K562 (cell line): Measurements from ENCODE around the gene DIS3L2. TPM values are rescaled to one million over a fixed set of nuclear protein-coding genes. Genes with fewer than 3 reads are reported as not detected.

Experiments
- ATAC-seq: fragments of 200-7000 bp; cut with Tn5 transposase; 3 replicates; pipeline ENCODE4 v1.9.1; 2020; ENCODE audit warnings: moderate library complexity
- BruUV-seq: library from RNA; stranded (reverse); fragments of 400-500 nt; replicated peaks from 2 replicates; lab custom pipeline; 2021; lab: Mats Ljungman, UMichigan
- CTCF ChIA-PET: fragments of 300-600 bp; formaldehyde crosslinking; extraction: SDS; loops from one replicate; lab custom pipeline; 2021; ENCODE audit warnings: low intra/inter-chr PET ratio; lab: Yijun Ruan, JAX
- POLR2A ChIA-PET: fragments of 300-600, 350-650 bp; sonication (Branson Sonifier 250); formaldehyde crosslinking; extraction: SDS; loops from one replicate; lab custom pipeline; 2021; ENCODE audit warnings: antibody characterized with exemption, inconsistent platforms; lab: Yijun Ruan, JAX
- DNase-seq, 4 experiments: peaks; one replicate each; pipeline versions ENCODE4 v3.0.0 to v3.0.0-alpha.2; 2011 to 2018; ENCODE audit warnings: low spot score in 3 of 4, mixed read lengths in 3 of 4; ENCODE audit errors: extremely low read depth in 1 of 4
- FAIRE-seq: peaks from 2 replicates; lab custom pipeline; 2011; peaks lifted over from hg19 to GRCh38; lab: Jason Lieb, UNC
- H2AFZ ChIP-seq: 2 replicates; pipeline ENCODE4 v1.6.0; 2011; ENCODE audit warnings: low read depth, low read length, control low read depth, inconsistent platforms
- H3K27ac ChIP-seq: fragments of 200-600 bp; 3 replicates; pipeline ENCODE4 v1.8.0; 2011; ENCODE audit warnings: low read depth, mild to moderate bottlenecking, control low read depth, inconsistent platforms, low read length, moderate library complexity, mixed read lengths; ENCODE audit errors: extremely low read depth
- H3K27me3 ChIP-seq, 2 experiments: fragments of 300-600 bp in 1 of 2; 2 replicates in 1 of 2; 3 replicates in 1 of 2; pipeline versions ENCODE4 v1.6.0 to v1.8.0; 2011; ENCODE audit warnings: inconsistent platforms in 2 of 2, low read length in 2 of 2, mild to moderate bottlenecking in 1 of 2, mixed read lengths in 1 of 2, moderate library complexity in 1 of 2; ENCODE audit not compliant: control insufficient read depth in 2 of 2, insufficient read depth in 2 of 2
- H3K36me3 ChIP-seq: fragments of 300-600 bp; 3 replicates; pipeline ENCODE4 v1.8.0; 2011; ENCODE audit warnings: mild to moderate bottlenecking, low read length, inconsistent platforms; ENCODE audit not compliant: control insufficient read depth, insufficient read depth
- H3K4me1 ChIP-seq, 2 experiments: fragments of 200-600 bp in 1 of 2; replicated peaks in 1 of 2; 2 replicates in 1 of 2; 3 replicates in 1 of 2; pipeline versions ENCODE4 v1.5.1 to v1.8.0; 2011; ENCODE audit warnings: inconsistent platforms in 2 of 2, low read length in 2 of 2, mild to moderate bottlenecking in 1 of 2, mixed read lengths in 1 of 2, moderate library complexity in 1 of 2; ENCODE audit not compliant: control insufficient read depth in 2 of 2, insufficient read depth in 2 of 2
- H3K4me2 ChIP-seq: 2 replicates; pipeline ENCODE4 v1.6.1; 2011; ENCODE audit warnings: low read length, control low read depth, inconsistent platforms, mixed read lengths; ENCODE audit not compliant: insufficient read depth
- H3K4me3 ChIP-seq: fragments of 200-600 bp; sonication (generic), shearing (Covaris generic); 2 replicates; pipeline ENCODE4 v1.5.1; 2016; ENCODE audit warnings: control low read depth, inconsistent platforms
- H3K79me2 ChIP-seq: fragments of 200-600 bp; 3 replicates; pipeline ENCODE4 v1.8.0; 2011; ENCODE audit warnings: low read length, inconsistent platforms; ENCODE audit not compliant: control insufficient read depth, insufficient read depth
- H3K9ac ChIP-seq, 2 experiments: 2 replicates each; pipeline versions ENCODE4 v1.6.0 to v1.6.1; 2011; ENCODE audit warnings: low read depth in 2 of 2, low read length in 2 of 2, control low read depth in 1 of 2, inconsistent platforms in 1 of 2, mild to moderate bottlenecking in 1 of 2, mixed read lengths in 1 of 2; ENCODE audit not compliant: insufficient read depth in 1 of 2
- H3K9me1 ChIP-seq: one replicate; pipeline ENCODE4 v1.6.0; 2011; ENCODE audit warnings: inconsistent platforms, mild to moderate bottlenecking, low read length, moderate library complexity; ENCODE audit not compliant: control insufficient read depth, insufficient read depth
- H3K9me3 ChIP-seq: replicated peaks from 2 replicates; pipeline ENCODE4 v1.5.1; 2011; ENCODE audit warnings: low read depth, low read length, inconsistent platforms; ENCODE audit not compliant: control insufficient read depth, insufficient read depth
- H4K20me1 ChIP-seq: replicated peaks from 2 replicates; pipeline ENCODE4 v1.6.1; 2011; ENCODE audit warnings: low read length, inconsistent platforms, mixed read lengths; ENCODE audit not compliant: control insufficient read depth, insufficient read depth
- ATF1 ChIP-seq, 2 experiments: fragments of 450-650 bp in 1 of 2; IDR thresholded peaks; 2 replicates each; pipeline ENCODE4 v1.6.1; 2016; ENCODE audit warnings: missing compliant biosample characterization in 1 of 2, missing genetic modification characterization in 1 of 2
- FOXK2 ChIP-seq, 2 experiments: fragments of 450-650 bp; IDR thresholded peaks in 1 of 2; conservative IDR thresholded peaks in 1 of 2; 2 replicates each; pipeline ENCODE4 v1.6.1; 2016; ENCODE audit warnings: low read depth in 2 of 2, mild to moderate bottlenecking in 1 of 2
- MYBL2 ChIP-seq, 2 experiments: fragments of 450-650 bp in 1 of 2; sonication (generic) in 1 of 2; formaldehyde crosslinking in 1 of 2; IDR thresholded peaks; 2 replicates each; pipeline versions ENCODE4 v1.6.1 to v1.8.1; 2017 to 2022; ENCODE audit warnings: borderline replicate concordance in 1 of 2, inconsistent platforms in 1 of 2, low read depth in 1 of 2, mild to moderate bottlenecking in 1 of 2, missing genetic modification reagents in 1 of 2, moderate library complexity in 1 of 2
- NCOA4 ChIP-seq: fragments of 450-650 bp; IDR thresholded peaks from 2 replicates; pipeline ENCODE4 v1.6.1; 2018; ENCODE audit warnings: mild to moderate bottlenecking; ENCODE audit not compliant: partially characterized antibody
- POLR2G ChIP-seq: fragments of 200-400 bp; formaldehyde crosslinking; IDR thresholded peaks from 2 replicates; pipeline ENCODE4 v1.6.1; 2017; ENCODE audit warnings: low read depth, mild to moderate bottlenecking, antibody characterized with exemption, low read length, moderate library complexity
- POLR3G ChIP-seq: IDR thresholded peaks from 2 replicates; pipeline ENCODE4 v1.6.1; 2011; ENCODE audit not compliant: insufficient read length, insufficient replicate concordance; ENCODE audit errors: extremely low read depth
- RBFOX2 ChIP-seq: fragments of 200-400 bp; formaldehyde crosslinking; IDR thresholded peaks from 2 replicates; pipeline ENCODE4 v1.6.1; 2017; ENCODE audit warnings: low read depth, mild to moderate bottlenecking, low read length, moderate library complexity
- SIRT6 ChIP-seq: IDR thresholded peaks from one replicate; pipeline ENCODE4 v1.6.1; 2012; ENCODE audit warnings: low read depth, mild to moderate bottlenecking, control low read depth, inconsistent platforms, low read length, moderate library complexity
- U2AF1 ChIP-seq: fragments of 200-400 bp; formaldehyde crosslinking; optimal IDR thresholded peaks from 2 replicates; pipeline ENCODE3; 2017; ENCODE audit warnings: mild to moderate bottlenecking, low read depth, low read length, moderate library complexity
- ZFP36 ChIP-seq: fragments of 150-350 bp; IDR thresholded peaks from 2 replicates; pipeline ENCODE4 v1.6.1; 2018; ENCODE audit warnings: low read length, low read depth; ENCODE audit not compliant: partially characterized antibody
- ZNF134 ChIP-seq: fragments of 250-450 bp; sonication (Bioruptor Pico); conservative IDR thresholded peaks from 2 replicates; pipeline ENCODE4 v1.4.0; 2020
- ZNF140 ChIP-seq: fragments of 250-450 bp; sonication (Bioruptor Pico); IDR thresholded peaks from 2 replicates; pipeline ENCODE4 v1.8.0; 2021; ENCODE audit warnings: moderate library complexity, mild to moderate bottlenecking, inconsistent platforms
- ZNF589 ChIP-seq: fragments of 200-800 bp; sonication (Bioruptor generic); IDR thresholded peaks from 2 replicates; pipeline ENCODE4 v1.6.1; 2016; ENCODE audit warnings: low read depth, missing genetic modification characterization, missing compliant biosample characterization
- WGBS: fragments of 100-300 bp; shearing (Covaris generic); methylation state at CpG from one replicate; pipeline ENCODE4 v1.1.6; 2016; ENCODE audit warnings: low coverage, mixed read lengths; ENCODE audit not compliant: insufficient coverage; ENCODE audit errors: missing lambda C conversion rate; 5-methylcytosine and 5-hydroxymethylcytosine counted together
- in situ Hi-C: fragments of 300-500 bp; cut with MboI; formaldehyde crosslinking; loops from 4 replicates; pipeline ENCODE4 v1.15.0; 2018; ENCODE audit warnings: inconsistent platforms, mixed read lengths
- intact Hi-C: fragments of 100-400 bp; cut with micrococcal nuclease; formaldehyde crosslinking; loops from 2 replicates; pipeline ENCODE4 v1.14.2; 2022
- polyA plus RNA-seq, 8 experiments: library from polyadenylated mRNA; depleted of rRNA in 4 of 8; stranded (reverse) in 5 of 8; unstranded in 3 of 8; fragments of >200 nt; fragmentation: Nextera tagmentation in 2 of 8; fragmentation: Illumina TruSeq in 1 of 8; extraction: Ambion mirVana in 2 of 8; extraction: Trizol in 1 of 8; gene quantifications; 2 replicates each; pipeline versions ENCODE4 v1.2.1 to v1.2.3, GENCODE V29; 2011 to 2014; ENCODE audit warnings: inconsistent platforms in 1 of 8, missing spikeins in 1 of 8
- total RNA-seq, 7 experiments: library from RNA; depleted of rRNA in 6 of 7; stranded (reverse); fragments of >200 nt in 6 of 7; fragmentation: Illumina TruSeq in 2 of 7; extraction: Trizol in 2 of 7; gene quantifications; 2 replicates each; pipeline versions ENCODE4 v1.2.1 to v1.2.3, GENCODE V29; 2011 to 2021; ENCODE audit warnings: low replicate concordance in 1 of 7
- TF ChIP-seq, protein P1 (sequence below): sonication (generic); formaldehyde crosslinking; IDR thresholded peaks from 2 replicates; pipeline ENCODE4 v1.8.0; 2022; ENCODE audit warnings: mild to moderate bottlenecking, missing genetic modification reagents
- TF ChIP-seq, protein P2 (sequence below): IDR thresholded peaks from 3 replicates; pipeline ENCODE4 v1.6.1; 2011; ENCODE audit warnings: borderline replicate concordance, mild to moderate bottlenecking, moderate library complexity; ENCODE audit not compliant: insufficient read length; ENCODE audit errors: extremely low read depth
- TF ChIP-seq, protein P3 (sequence below): fragments of 250-450 bp; sonication (Bioruptor Pico); IDR thresholded peaks from 2 replicates; pipeline ENCODE4 v1.8.0; 2021; ENCODE audit warnings: moderate library complexity, mild to moderate bottlenecking, inconsistent platforms

The DIS3L2 gene
- total and polyA plus RNA-seq, 9 of the 15 experiments (the other 6 are each of a cell fraction or from before 2014, with no cell fraction given) = 1.5 to 19.2 (median 11.2) TPM

DNA sequence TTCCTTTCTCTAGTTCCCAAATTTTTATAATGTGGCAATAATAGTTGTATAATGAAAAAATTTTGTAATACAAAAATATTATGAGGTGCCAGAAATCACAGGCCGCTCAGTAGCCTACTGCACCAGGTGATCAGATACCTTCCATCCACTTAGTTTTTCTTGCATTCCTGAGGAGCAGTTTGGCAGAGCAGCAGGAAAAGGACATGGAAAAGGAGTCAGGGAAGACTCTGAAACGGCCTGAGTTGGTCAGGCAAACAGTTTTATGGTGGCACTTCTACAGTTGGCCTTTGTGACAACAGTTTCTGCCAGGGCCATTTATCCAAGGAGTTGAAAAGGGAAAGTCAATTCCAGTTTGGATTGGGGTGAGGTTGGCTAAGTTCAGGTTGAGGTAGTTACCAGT, 251.7 kb downstream of the DIS3L2 start:
- ATAC-seq (no peak), DNase-seq (no peak), FAIRE-seq (no peak)
- Histone ChIP-seq H3K4me1 (no peaks in the 10 kb centered on the region), H3K79me2 (no peaks in the 10 kb centered on the region), H3K4me2 (no peak overlapping the region), H3K27me3 (no peaks in the 10 kb centered on the region), H3K9me1 (no peaks in the 10 kb centered on the region), H3K9me3 (no peaks in the 10 kb centered on the region), H3K36me3 (no peaks in the 10 kb centered on the region), H2AFZ (no peak overlapping the region), H4K20me1 (no peaks in the 10 kb centered on the region), H3K27ac (no peak overlapping the region), H3K4me3 (no peak overlapping the region), H3K9ac (no peak overlapping the region)
- BruUV-seq = no TSS peak
- intact Hi-C loops = no loop called here
- in situ Hi-C loops = no loop called here
- TF ChIP-seq ZFP36 (no peak), ZNF140 (CRISPR knock-in tag) (no peak), POLR2G (no peak), ZNF134 (CRISPR knock-in tag) (no peak), RBFOX2 (no peak), ZNF589 (CRISPR knock-in tag) (no peak), POLR3G (no peak), FOXK2 (conservative IDR thresholded peaks at IDR 0.05 in 1 of 2, IDR thresholded peaks at IDR 0.05 in 1 of 2; ENCODE audit: low read depth in 2 of 2) (no peak), MYBL2 (IDR thresholded peaks at IDR 0.05; ENCODE audit: low read depth) (no peak), MYBL2 (CRISPR knock-in tag; IDR thresholded peaks at IDR 0.05; ENCODE audit: borderline replicate concordance) (no peak), U2AF1 (no peak), NCOA4 (no peak), SIRT6 (no peak), ATF1 (CRISPR knock-in tag; IDR thresholded peaks at IDR 0.05) (no peak), ATF1 (tag; IDR thresholded peaks at IDR 0.05) (no peak)
- TF ChIP-seq, protein P1, sequence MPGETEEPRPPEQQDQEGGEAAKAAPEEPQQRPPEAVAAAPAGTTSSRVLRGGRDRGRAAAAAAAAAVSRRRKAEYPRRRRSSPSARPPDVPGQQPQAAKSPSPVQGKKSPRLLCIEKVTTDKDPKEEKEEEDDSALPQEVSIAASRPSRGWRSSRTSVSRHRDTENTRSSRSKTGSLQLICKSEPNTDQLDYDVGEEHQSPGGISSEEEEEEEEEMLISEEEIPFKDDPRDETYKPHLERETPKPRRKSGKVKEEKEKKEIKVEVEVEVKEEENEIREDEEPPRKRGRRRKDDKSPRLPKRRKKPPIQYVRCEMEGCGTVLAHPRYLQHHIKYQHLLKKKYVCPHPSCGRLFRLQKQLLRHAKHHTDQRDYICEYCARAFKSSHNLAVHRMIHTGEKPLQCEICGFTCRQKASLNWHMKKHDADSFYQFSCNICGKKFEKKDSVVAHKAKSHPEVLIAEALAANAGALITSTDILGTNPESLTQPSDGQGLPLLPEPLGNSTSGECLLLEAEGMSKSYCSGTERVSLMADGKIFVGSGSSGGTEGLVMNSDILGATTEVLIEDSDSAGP = no peak
- TF ChIP-seq, protein P2, sequence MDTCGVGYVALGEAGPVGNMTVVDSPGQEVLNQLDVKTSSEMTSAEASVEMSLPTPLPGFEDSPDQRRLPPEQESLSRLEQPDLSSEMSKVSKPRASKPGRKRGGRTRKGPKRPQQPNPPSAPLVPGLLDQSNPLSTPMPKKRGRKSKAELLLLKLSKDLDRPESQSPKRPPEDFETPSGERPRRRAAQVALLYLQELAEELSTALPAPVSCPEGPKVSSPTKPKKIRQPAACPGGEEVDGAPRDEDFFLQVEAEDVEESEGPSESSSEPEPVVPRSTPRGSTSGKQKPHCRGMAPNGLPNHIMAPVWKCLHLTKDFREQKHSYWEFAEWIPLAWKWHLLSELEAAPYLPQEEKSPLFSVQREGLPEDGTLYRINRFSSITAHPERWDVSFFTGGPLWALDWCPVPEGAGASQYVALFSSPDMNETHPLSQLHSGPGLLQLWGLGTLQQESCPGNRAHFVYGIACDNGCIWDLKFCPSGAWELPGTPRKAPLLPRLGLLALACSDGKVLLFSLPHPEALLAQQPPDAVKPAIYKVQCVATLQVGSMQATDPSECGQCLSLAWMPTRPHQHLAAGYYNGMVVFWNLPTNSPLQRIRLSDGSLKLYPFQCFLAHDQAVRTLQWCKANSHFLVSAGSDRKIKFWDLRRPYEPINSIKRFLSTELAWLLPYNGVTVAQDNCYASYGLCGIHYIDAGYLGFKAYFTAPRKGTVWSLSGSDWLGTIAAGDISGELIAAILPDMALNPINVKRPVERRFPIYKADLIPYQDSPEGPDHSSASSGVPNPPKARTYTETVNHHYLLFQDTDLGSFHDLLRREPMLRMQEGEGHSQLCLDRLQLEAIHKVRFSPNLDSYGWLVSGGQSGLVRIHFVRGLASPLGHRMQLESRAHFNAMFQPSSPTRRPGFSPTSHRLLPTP = no peak
- TF ChIP-seq, protein P3, sequence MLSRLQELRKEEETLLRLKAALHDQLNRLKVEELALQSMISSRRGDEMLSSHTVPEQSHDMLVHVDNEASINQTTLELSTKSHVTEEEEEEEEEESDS (CRISPR knock-in tag) = no peak
- 42% methylated on average over 2 of the region's 2 CpGs for WGBS
- POLR2A ChIA-PET = no interaction called here
- CTCF ChIA-PET = no interaction called here
